Measurements from ENCODE around the gene CRIP3. TPM values are rescaled to one million over a fixed set of nuclear protein-coding genes. Genes with fewer than 3 reads are reported as not detected.

The CRIP3 gene
- total and polyA plus RNA-seq, 2 of the 4 experiments (the other 2 are of a cell fraction): not detected

GRCh38 chr6:43280234-43280633 lies 28.4 kb downstream of the CRIP3 start:
- Histone ChIP-seq H3K27me3 (ENCODE audit: control insufficient read depth, insufficient read depth, low read length) (peaks cover 28% of the 10 kb centered on the region), H3K4me2 (ENCODE audit: low read depth, low read length) (no peak overlapping the region), H3K79me1 (ENCODE audit: low read depth in 1 of 2, low read length in 2 of 2) (no peaks in the 10 kb centered on the region), H3K56ac (ENCODE audit: extremely low read depth, insufficient read depth, low read length) (no peak overlapping the region), H2BK120ac (ENCODE audit: low read depth, low read length) (no peak overlapping the region), H4K5ac (ENCODE audit: low read depth, low read length) (no peak overlapping the region), H4K8ac (ENCODE audit: low read depth in 2 of 2, low read length in 2 of 2) (no peak overlapping the region), H3K18ac (ENCODE audit: low read depth, low read length) (no peak overlapping the region), H3K9ac (ENCODE audit: low read depth, low read length) (no peak overlapping the region), H2BK15ac (ENCODE audit: low read depth, low read length) (no peak overlapping the region), H2BK5ac (ENCODE audit: low read depth, low read length, poor library complexity, severe bottlenecking) (no peak overlapping the region), H3K36me3 (ENCODE audit: control insufficient read depth, insufficient read depth, low read length) (no peaks in the 10 kb centered on the region), H3K4me1 (ENCODE audit: control insufficient read depth, insufficient read depth, low read length) (peaks cover 9% of the 10 kb centered on the region), H2AK9ac (replicated peaks; ENCODE audit: low read depth, low read length, poor library complexity) (no peak overlapping the region), H4K20me1 (ENCODE audit: insufficient read depth, low read length) (no peaks in the 10 kb centered on the region), H3K9me1 (ENCODE audit: insufficient read depth, low read length) (peaks cover 6% of the 10 kb centered on the region; the same call in 1 of the 2 replicates), H2AK5ac (ENCODE audit: low read depth, low read length) (no peak overlapping the region), H2AFZ (replicated peaks; ENCODE audit: low read length, poor library complexity) (no peak overlapping the region), H4K91ac (ENCODE audit: insufficient read depth, low read depth, low read length) (no peak overlapping the region), H3K27ac (ENCODE audit: insufficient read depth, low read length) (no peak overlapping the region), H3K23ac (ENCODE audit: low read depth, low read length) (no peak overlapping the region), H3K4me3 (ENCODE audit: insufficient read depth, low read depth, low read length) (no peak overlapping the region), H3K14ac (replicated peaks; ENCODE audit: low read depth, low read length) (no peak overlapping the region), H3K4ac (ENCODE audit: low read depth, low read length) (no peak overlapping the region), H2BK20ac (ENCODE audit: low read depth, low read length) (no peak overlapping the region), H3K9me3 (ENCODE audit: control insufficient read depth, insufficient read depth, low read length) (no peaks in the 10 kb centered on the region)
- WGBS, 2 experiments (ENCODE audit: extremely low coverage in 2 of 2, insufficient read length in 1 of 2): no CpG with 5 or more reads among the region's 2 CpGs
- no TSS peak for BruUV-seq (replicated peaks)
- CTCF ChIA-PET: interaction anchor here (0.6 kb wide), 1 partner anchor 18 kb away, joined by 3 read pairs; the partner anchor contains the start of gene SLC22A7
- TF ChIP-seq NFE2L2 (IDR thresholded peaks at IDR 0.05; ENCODE audit: low read depth, low read length): no peak
- TF ChIP-seq CTCF (conservative IDR thresholded peaks at IDR 0.05; ENCODE audit: low read depth, low read length): no peak
- no peak for TF ChIP-seq ELK1 (IDR thresholded peaks at IDR 0.05; ENCODE audit: borderline replicate concordance, low read depth, low read length)
- TF ChIP-seq FOS (IDR thresholded peaks at IDR 0.05; ENCODE audit: low read depth, low read length): no peak
- no peak for TF ChIP-seq SMC3 (IDR thresholded peaks at IDR 0.05; ENCODE audit: low read depth, low read length)
- TF ChIP-seq, protein P1, sequence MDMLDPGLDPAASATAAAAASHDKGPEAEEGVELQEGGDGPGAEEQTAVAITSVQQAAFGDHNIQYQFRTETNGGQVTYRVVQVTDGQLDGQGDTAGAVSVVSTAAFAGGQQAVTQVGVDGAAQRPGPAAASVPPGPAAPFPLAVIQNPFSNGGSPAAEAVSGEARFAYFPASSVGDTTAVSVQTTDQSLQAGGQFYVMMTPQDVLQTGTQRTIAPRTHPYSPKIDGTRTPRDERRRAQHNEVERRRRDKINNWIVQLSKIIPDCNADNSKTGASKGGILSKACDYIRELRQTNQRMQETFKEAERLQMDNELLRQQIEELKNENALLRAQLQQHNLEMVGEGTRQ (IDR thresholded peaks at IDR 0.05; ENCODE audit: low read depth, low read length): no peak
- TF ChIP-seq RAD21 (IDR thresholded peaks at IDR 0.05; ENCODE audit: low read length): no peak
- no peak for TF ChIP-seq CEBPB (IDR thresholded peaks at IDR 0.05; ENCODE audit: low read depth, low read length)
- no peak for TF ChIP-seq POLR2A (IDR thresholded peaks at IDR 0.05; ENCODE audit: low read depth, low read length)
- dilution Hi-C loops (cut with HindIII; ENCODE audit: low sequenced_read_pairs, unreplicated experiment): no loop called here
- ATAC-seq (ENCODE audit: low read depth) (no peak), DNase-seq (no peak)
- in situ Hi-C loops (cut with MboI; ENCODE audit: low sequenced_read_pairs): no loop called here
- intact Hi-C loops (cut with micrococcal nuclease): no loop called here
- POLR2A ChIA-PET (ENCODE audit: unreplicated experiment): no interaction called here

All from IMR-90 (cell line).